Activated CD8-positive, alpha-beta memory T cell treated with anti-CD3 and anti-CD28 coated beads, Interleukin-2, amount 50 U/mL, for 1 hour (primary cell): ENCODE data around the gene PPFIA4.

ENCODE experiments used
- DNase-seq: peaks from one replicate; pipeline ENCODE4 v3.0.0-alpha.2; 2020; ENCODE audit errors: extremely low read depth

PPFIA4 gene

GRCh38 chr1:203057911-203058675 lies 31.8 kb downstream of the PPFIA4 start:
- no peak for DNase-seq

GRCh38 chr1:203058676-203058935 lies 32.3 kb downstream of the PPFIA4 start:
- no peak for DNase-seq

GRCh38 chr1:203059485-203059884 lies 33.2 kb downstream of the PPFIA4 start:
- no peak for DNase-seq

- DNase-seq, result no peak
These were observed 33.8 kb downstream of the PPFIA4 start for GRCh38 chr1:203060115-203060514.

- DNase-seq, result no peak
These were observed 37.0 kb downstream of the PPFIA4 start for GRCh38 chr1:203063287-203063686.

- no peak for DNase-seq
These were observed 38.9 kb downstream of the PPFIA4 start for GRCh38 chr1:203065191-203065590.

- DNase-seq, result no peak
These were observed 39.7 kb downstream of the PPFIA4 start for GRCh38 chr1:203065986-203066385.

GRCh38 chr1:203066965-203067364 lies 40.7 kb downstream of the PPFIA4 start:
- no peak for DNase-seq

GRCh38 chr1:203069030-203069747 lies 42.9 kb downstream of the PPFIA4 start:
- no peak for DNase-seq

- no peak for DNase-seq
These were observed 45.8 kb downstream of the PPFIA4 start for GRCh38 chr1:203072002-203072602.

- DNase-seq, result no peak
These were observed 46.6 kb downstream of the PPFIA4 start for GRCh38 chr1:203072911-203073310.

- DNase-seq, result no peak
These were observed 47.2 kb downstream of the PPFIA4 start for GRCh38 chr1:203073469-203073868.

- DNase-seq, result no peak
These were observed 48.3 kb downstream of the PPFIA4 start for GRCh38 chr1:203074610-203075009.

GRCh38 chr1:203075236-203076030 lies 49.1 kb downstream of the PPFIA4 start:
- no peak for DNase-seq

- DNase-seq, result no peak
These were observed 49.8 kb downstream of the PPFIA4 start for GRCh38 chr1:203076031-203076511.

- no peak for DNase-seq
These were observed 51.1 kb downstream of the PPFIA4 start for GRCh38 chr1:203077367-203077766.

GRCh38 chr1:203077956-203078355 lies 51.7 kb downstream of the PPFIA4 start:
- no peak for DNase-seq

GRCh38 chr1:203078478-203078877 lies 52.2 kb downstream of the PPFIA4 start:
- no peak for DNase-seq

GRCh38 chr1:203080456-203080855 lies 54.2 kb downstream of the PPFIA4 start:
- DNase-seq, result no peak

- DNase-seq, result no peak
These were observed 55.4 kb downstream of the PPFIA4 start for GRCh38 chr1:203081465-203082230.

- no peak for DNase-seq
These were observed 55.9 kb downstream of the PPFIA4 start for GRCh38 chr1:203082231-203082505.
